ENCODE data around the gene PRR5.
A peak's percentile ranks its signal among the peaks of the same experiment; 100 is the strongest.
"Not testable (repeated sequence)": the region's sequence is repeated elsewhere in the genome, so short reads cannot be mapped to it uniquely, and the experiment has no call there.

PRR5 gene

GRCh38 chr22:44701824-44702478 is at the start of gene PRR5:
Gene PRR5 (plus strand): TSS chr22:44702204. CDS start chr22:44702475, 271 bp downstream.
- DNase-seq (ENCODE audit: low spot score), result peak; percentile 84

GRCh38 chr22:44652866-44653265 is 49.1 kb upstream of the PRR5 start:
- not testable (repeated sequence) for DNase-seq (ENCODE audit: low spot score)

- no peak for DNase-seq (ENCODE audit: low spot score)
Observed at GRCh38 chr22:44658311-44658953, 43.6 kb upstream of the PRR5 start.

- DNase-seq (ENCODE audit: low spot score), result no peak
Observed at GRCh38 chr22:44659140-44659539, 42.9 kb upstream of the PRR5 start.

- DNase-seq (ENCODE audit: low spot score), result no peak
Observed at GRCh38 chr22:44660051-44660830, 41.8 kb upstream of the PRR5 start.

GRCh38 chr22:44661070-44661469 is 40.9 kb upstream of the PRR5 start:
- DNase-seq (ENCODE audit: low spot score), result no peak

GRCh38 chr22:44661659-44662569 is 40.1 kb upstream of the PRR5 start:
- no peak for DNase-seq (ENCODE audit: low spot score)

GRCh38 chr22:44663256-44663999 is 38.6 kb upstream of the PRR5 start:
- no peak for DNase-seq (ENCODE audit: low spot score)

GRCh38 chr22:44664149-44664548 is 37.9 kb upstream of the PRR5 start:
- DNase-seq (ENCODE audit: low spot score), result no peak

GRCh38 chr22:44665115-44665514 is 36.9 kb upstream of the PRR5 start:
- no peak for DNase-seq (ENCODE audit: low spot score)

GRCh38 chr22:44666207-44666585 is 35.8 kb upstream of the PRR5 start:
- DNase-seq (ENCODE audit: low spot score), result no peak

- DNase-seq (ENCODE audit: low spot score), result no peak
Observed at GRCh38 chr22:44667276-44667675, 34.7 kb upstream of the PRR5 start.

GRCh38 chr22:44667829-44668189 is 34.2 kb upstream of the PRR5 start:
- DNase-seq (ENCODE audit: low spot score), result no peak

- no peak for DNase-seq (ENCODE audit: low spot score)
Observed at GRCh38 chr22:44668190-44668885, 33.7 kb upstream of the PRR5 start.

GRCh38 chr22:44668886-44669521 is 33.0 kb upstream of the PRR5 start:
- no peak for DNase-seq (ENCODE audit: low spot score)

- no peak for DNase-seq (ENCODE audit: low spot score)
Observed at GRCh38 chr22:44669561-44669976, 32.4 kb upstream of the PRR5 start.

GRCh38 chr22:44670220-44670988 is 31.6 kb upstream of the PRR5 start:
- DNase-seq (ENCODE audit: low spot score), result no peak

GRCh38 chr22:44671742-44672141 is 30.3 kb upstream of the PRR5 start:
- DNase-seq (ENCODE audit: low spot score), result no peak

- DNase-seq (ENCODE audit: low spot score), result no peak
Observed at GRCh38 chr22:44672632-44673031, 29.4 kb upstream of the PRR5 start.

- no peak for DNase-seq (ENCODE audit: low spot score)
Observed at GRCh38 chr22:44673406-44673805, 28.6 kb upstream of the PRR5 start.
